Central memory CD8-positive, alpha-beta T cell (primary cell): ENCODE results near the gene DCBLD2.

Source experiments
- ATAC-seq: fragments of 150-1000 bp; cut with Tn5 transposase; replicated peaks from 2 replicates; pipeline ENCODE4 v1.10.0; 2022; ENCODE audit warnings: mild to moderate bottlenecking, moderate FRiP score, moderate number of reproducible peaks; ENCODE audit not compliant: poor library complexity, severe bottlenecking; ENCODE audit errors: extremely low read depth
- DNase-seq, 2 donors: peaks; one replicate each; pipeline ENCODE4 v3.0.0; 2021; ENCODE audit warnings: low spot score in 2 of 2
- H3K27ac Mint-ChIP-seq: one replicate; pipeline ENCODE4 v1.8.0; 2022; ENCODE audit warnings: low read depth, mild to moderate bottlenecking, moderate library complexity, mixed read lengths
- H3K27me3 Mint-ChIP-seq: one replicate; pipeline ENCODE4 v1.8.0; 2022; ENCODE audit warnings: mixed read lengths
- H3K36me3 Mint-ChIP-seq: one replicate; pipeline ENCODE4 v1.8.0; 2022; ENCODE audit warnings: mild to moderate bottlenecking, moderate library complexity, mixed read lengths; ENCODE audit not compliant: insufficient read depth
- H3K4me1 Mint-ChIP-seq: one replicate; pipeline ENCODE4 v1.8.0; 2022; ENCODE audit warnings: mixed read lengths
- H3K4me3 Mint-ChIP-seq: one replicate; pipeline ENCODE4 v1.8.0; 2022; ENCODE audit warnings: mild to moderate bottlenecking, moderate library complexity, mixed read lengths
- H3K9me3 Mint-ChIP-seq: one replicate; pipeline ENCODE4 v1.8.0; 2022; ENCODE audit warnings: mixed read lengths

Gene DCBLD2

GRCh38 chr3:98779541-98780335 lies 121.8 kb downstream of the DCBLD2 start:
- no peak for DNase-seq
- no peaks in the 10 kb centered on the region for H3K4me1 Mint-ChIP-seq
- peaks cover 3% of the 10 kb centered on the region for H3K36me3 Mint-ChIP-seq
- H3K9me3 Mint-ChIP-seq = no peaks in the 10 kb centered on the region
- no peak overlapping the region for H3K4me3 Mint-ChIP-seq
- ATAC-seq = no peak
- no peak overlapping the region for H3K27ac Mint-ChIP-seq
- H3K27me3 Mint-ChIP-seq = peaks cover 47% of the 10 kb centered on the region

- DNase-seq (no peak), ATAC-seq (no peak)
- Mint-ChIP-seq H3K9me3 (no peaks in the 10 kb centered on the region), H3K27me3 (peaks cover 55% of the 10 kb centered on the region), H3K4me3 (no peak overlapping the region), H3K4me1 (no peaks in the 10 kb centered on the region), H3K36me3 (peaks cover 3% of the 10 kb centered on the region), H3K27ac (no peak overlapping the region)
Observed at GRCh38 chr3:98778852-98779413, 122.6 kb downstream of the DCBLD2 start.

- DNase-seq = no peak
- no peaks in the 10 kb centered on the region for H3K9me3 Mint-ChIP-seq
- H3K27me3 Mint-ChIP-seq = peaks cover 60% of the 10 kb centered on the region
- no peak overlapping the region for H3K27ac Mint-ChIP-seq
- H3K4me3 Mint-ChIP-seq = no peak overlapping the region
- H3K36me3 Mint-ChIP-seq = peaks cover 3% of the 10 kb centered on the region
- no peak for ATAC-seq
- H3K4me1 Mint-ChIP-seq = no peaks in the 10 kb centered on the region
Observed at GRCh38 chr3:98778383-98778782, 123.1 kb downstream of the DCBLD2 start.

GRCh38 chr3:98777801-98778220 lies 123.7 kb downstream of the DCBLD2 start:
- ATAC-seq (no peak), DNase-seq (no peak)
- H3K4me1 Mint-ChIP-seq = no peaks in the 10 kb centered on the region
- no peaks in the 10 kb centered on the region for H3K36me3 Mint-ChIP-seq
- H3K9me3 Mint-ChIP-seq = no peaks in the 10 kb centered on the region
- H3K27me3 Mint-ChIP-seq = peaks cover 60% of the 10 kb centered on the region
- no peak overlapping the region for H3K4me3 Mint-ChIP-seq
- no peak overlapping the region for H3K27ac Mint-ChIP-seq

GRCh38 chr3:98777286-98777685 lies 124.2 kb downstream of the DCBLD2 start:
- Mint-ChIP-seq H3K4me1 (no peaks in the 10 kb centered on the region), H3K27me3 (peaks cover 60% of the 10 kb centered on the region), H3K4me3 (no peak overlapping the region), H3K27ac (no peak overlapping the region), H3K36me3 (no peaks in the 10 kb centered on the region), H3K9me3 (no peaks in the 10 kb centered on the region)
- ATAC-seq (no peak), DNase-seq (no peak)

GRCh38 chr3:98776140-98776493 lies 125.4 kb downstream of the DCBLD2 start:
- no peak overlapping the region for H3K4me3 Mint-ChIP-seq
- ATAC-seq = no peak
- DNase-seq = no peak
- no peaks in the 10 kb centered on the region for H3K9me3 Mint-ChIP-seq
- no peak overlapping the region for H3K27ac Mint-ChIP-seq
- H3K36me3 Mint-ChIP-seq = no peaks in the 10 kb centered on the region
- H3K4me1 Mint-ChIP-seq = no peaks in the 10 kb centered on the region
- peaks cover 65% of the 10 kb centered on the region for H3K27me3 Mint-ChIP-seq

GRCh38 chr3:98775459-98776139 lies 125.9 kb downstream of the DCBLD2 start:
- ATAC-seq = no peak
- H3K27ac Mint-ChIP-seq = no peak overlapping the region

GRCh38 chr3:98772022-98772421 lies 129.5 kb downstream of the DCBLD2 start:
- no peaks in the 10 kb centered on the region for H3K9me3 Mint-ChIP-seq

More at GRCh38 chr3:98775459-98776139, 125.9 kb downstream of the DCBLD2 start:
- no peaks in the 10 kb centered on the region for H3K36me3 Mint-ChIP-seq
- no peak for DNase-seq
- H3K9me3 Mint-ChIP-seq = no peaks in the 10 kb centered on the region
- peaks cover 71% of the 10 kb centered on the region for H3K27me3 Mint-ChIP-seq
- no peak overlapping the region for H3K4me3 Mint-ChIP-seq
- no peaks in the 10 kb centered on the region for H3K4me1 Mint-ChIP-seq

GRCh38 chr3:98770261-98771039 lies 131.0 kb downstream of the DCBLD2 start:
- H3K27ac Mint-ChIP-seq = no peak overlapping the region
- H3K4me3 Mint-ChIP-seq = no peak overlapping the region
- peaks cover 64% of the 10 kb centered on the region for H3K27me3 Mint-ChIP-seq
- no peak for DNase-seq
- H3K9me3 Mint-ChIP-seq = no peaks in the 10 kb centered on the region
- H3K4me1 Mint-ChIP-seq = no peaks in the 10 kb centered on the region
- H3K36me3 Mint-ChIP-seq = no peaks in the 10 kb centered on the region
- ATAC-seq = no peak

More at GRCh38 chr3:98772022-98772421, 129.5 kb downstream of the DCBLD2 start:
- Mint-ChIP-seq H3K36me3 (no peaks in the 10 kb centered on the region), H3K4me3 (no peak overlapping the region), H3K4me1 (no peaks in the 10 kb centered on the region), H3K27ac (no peak overlapping the region), H3K27me3 (peaks cover 62% of the 10 kb centered on the region)
- DNase-seq (no peak), ATAC-seq (no peak)

- Mint-ChIP-seq H3K27ac (no peak overlapping the region), H3K4me3 (no peak overlapping the region), H3K9me3 (no peaks in the 10 kb centered on the region), H3K4me1 (no peaks in the 10 kb centered on the region), H3K36me3 (no peaks in the 10 kb centered on the region), H3K27me3 (peaks cover 59% of the 10 kb centered on the region)
- ATAC-seq (no peak), DNase-seq (no peak)
Observed at GRCh38 chr3:98769448-98769847, 132.0 kb downstream of the DCBLD2 start.

- Mint-ChIP-seq H3K9me3 (no peaks in the 10 kb centered on the region), H3K4me3 (no peak overlapping the region), H3K4me1 (no peaks in the 10 kb centered on the region), H3K27me3 (peaks cover 56% of the 10 kb centered on the region), H3K27ac (no peak overlapping the region), H3K36me3 (no peaks in the 10 kb centered on the region)
- no peak for ATAC-seq
- DNase-seq = no peak
Observed at GRCh38 chr3:98768961-98769360, 132.5 kb downstream of the DCBLD2 start.

- ATAC-seq (no peak), DNase-seq (no peak)
- Mint-ChIP-seq H3K9me3 (no peaks in the 10 kb centered on the region), H3K4me3 (no peak overlapping the region), H3K27me3 (peaks cover 70% of the 10 kb centered on the region), H3K36me3 (no peaks in the 10 kb centered on the region), H3K4me1 (no peaks in the 10 kb centered on the region), H3K27ac (no peak overlapping the region)
Observed at GRCh38 chr3:98766924-98767323, 134.6 kb downstream of the DCBLD2 start.
